Dermis microvascular lymphatic vessel endothelial cell (primary cell): Measurements from ENCODE around the gene TMEM50A. TPM values are rescaled to one million over a fixed set of nuclear protein-coding genes. Genes with fewer than 3 reads are reported as not detected.
A peak's percentile ranks its signal among the peaks of the same experiment; 100 is the strongest.
"Not testable (repeated sequence)": the region's sequence is repeated elsewhere in the genome, so short reads cannot be mapped to it uniquely, and the experiment has no call there.

ENCODE experiments used
- DNase-seq, 2 donors: peaks; one replicate each; pipeline versions ENCODE4 v3.0.0 to v3.0.0-alpha.2; 2010; ENCODE audit warnings: low read depth in 2 of 2
- total RNA-seq: library from RNA; depleted of rRNA; stranded (reverse); fragments of >200 nt; gene quantifications from 2 replicates; pipeline ENCODE4 v1.2.1, GENCODE V29; 2014

TMEM50A gene
- total RNA-seq, 1 donor from 2014 or later, result 202 TPM

- not testable (repeated sequence) for DNase-seq
Measured at GRCh38 chr1:25383875-25384274, 45.7 kb downstream of the TMEM50A start.

DNA sequence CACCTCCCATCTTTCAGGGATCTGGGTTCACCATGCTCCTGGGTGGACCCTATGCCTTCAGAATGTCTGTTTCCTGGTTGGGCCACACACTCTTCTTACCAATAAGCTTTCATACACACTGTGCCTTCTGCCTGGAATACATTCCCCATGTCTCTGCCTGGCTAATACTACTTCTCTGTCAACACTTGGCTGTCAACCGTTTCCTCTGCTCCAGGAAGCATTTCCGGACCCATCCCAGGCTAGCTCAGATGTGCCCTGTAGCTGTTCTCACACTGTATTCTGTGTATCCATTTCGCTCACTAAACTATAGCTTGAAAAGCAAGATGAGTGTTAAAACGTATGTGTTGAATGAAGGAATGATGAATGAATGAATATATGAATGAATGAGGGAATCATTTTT lies 49.0 kb downstream of the TMEM50A start:
- DNase-seq, result peak; percentile 48 to 53

DNA sequence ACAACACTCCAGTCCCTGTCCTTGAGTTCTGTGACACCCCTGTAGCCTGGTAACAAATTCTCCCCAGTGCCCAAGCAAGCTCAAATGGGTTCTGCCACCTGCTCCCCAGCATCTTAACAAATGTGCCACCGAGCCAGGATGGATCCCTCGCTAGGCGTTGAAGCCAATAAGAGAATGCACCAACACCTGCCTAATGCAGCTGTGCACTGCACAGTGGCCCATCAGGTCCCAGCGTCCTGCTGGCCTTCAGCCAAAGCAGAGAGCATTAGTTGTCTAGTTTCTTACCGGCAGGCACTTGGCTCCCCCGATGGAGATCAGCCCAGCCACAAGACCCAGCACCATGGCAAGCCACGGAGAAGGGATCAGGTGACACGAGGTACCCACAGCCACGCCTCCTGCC lies 50.6 kb downstream of the TMEM50A start:
- DNase-seq, result not testable (repeated sequence)

- DNase-seq, result not testable (repeated sequence)
Measured at GRCh38 chr1:25389721-25390120, 51.6 kb downstream of the TMEM50A start.

- no peak for DNase-seq
Measured at GRCh38 chr1:25392841-25393240, 54.7 kb downstream of the TMEM50A start.

DNA sequence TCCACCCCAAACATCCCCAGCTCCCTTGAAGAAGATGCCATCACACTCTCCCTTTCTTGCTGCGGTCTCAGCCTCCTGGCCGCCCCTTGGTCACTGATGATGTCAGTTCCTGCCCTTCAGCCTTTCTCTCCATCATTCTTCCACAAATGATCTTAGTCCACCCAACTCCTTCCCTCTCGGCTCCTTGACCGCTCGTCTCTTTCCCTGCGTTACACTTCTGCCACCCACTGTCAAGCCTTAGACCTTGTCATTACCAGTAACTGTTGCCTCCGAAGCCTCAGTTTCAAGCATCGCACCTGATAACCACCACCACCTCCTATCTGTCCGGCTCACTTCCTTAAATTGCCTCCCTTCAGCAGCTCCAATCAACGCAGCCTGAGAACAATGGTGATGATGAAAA lies 59.4 kb downstream of the TMEM50A start:
- DNase-seq, result not testable (repeated sequence)

DNA sequence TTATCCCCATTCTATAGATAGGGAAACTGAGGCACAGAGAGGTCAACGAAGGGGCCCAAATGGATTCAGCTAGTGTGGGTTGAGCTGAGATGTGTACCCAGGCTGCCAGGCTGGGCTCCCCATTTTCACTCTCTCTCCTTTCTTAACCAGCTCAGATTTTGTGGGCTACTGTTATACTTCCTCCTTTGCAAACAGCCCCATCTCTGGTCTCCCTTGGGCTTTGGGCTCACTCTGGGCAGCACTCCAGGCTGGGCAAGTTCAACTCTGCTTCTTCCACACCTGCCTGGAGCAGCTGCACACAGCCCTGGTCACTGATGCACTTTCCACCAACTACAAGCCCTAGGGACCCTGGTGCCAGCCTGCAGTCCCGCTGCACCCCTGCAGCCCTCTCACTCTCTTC lies 59.9 kb downstream of the TMEM50A start:
- DNase-seq, result not testable (repeated sequence)

GRCh38 chr1:25402947-25403803 lies 65.0 kb downstream of the TMEM50A start:
- DNase-seq, result not testable (repeated sequence)

DNA sequence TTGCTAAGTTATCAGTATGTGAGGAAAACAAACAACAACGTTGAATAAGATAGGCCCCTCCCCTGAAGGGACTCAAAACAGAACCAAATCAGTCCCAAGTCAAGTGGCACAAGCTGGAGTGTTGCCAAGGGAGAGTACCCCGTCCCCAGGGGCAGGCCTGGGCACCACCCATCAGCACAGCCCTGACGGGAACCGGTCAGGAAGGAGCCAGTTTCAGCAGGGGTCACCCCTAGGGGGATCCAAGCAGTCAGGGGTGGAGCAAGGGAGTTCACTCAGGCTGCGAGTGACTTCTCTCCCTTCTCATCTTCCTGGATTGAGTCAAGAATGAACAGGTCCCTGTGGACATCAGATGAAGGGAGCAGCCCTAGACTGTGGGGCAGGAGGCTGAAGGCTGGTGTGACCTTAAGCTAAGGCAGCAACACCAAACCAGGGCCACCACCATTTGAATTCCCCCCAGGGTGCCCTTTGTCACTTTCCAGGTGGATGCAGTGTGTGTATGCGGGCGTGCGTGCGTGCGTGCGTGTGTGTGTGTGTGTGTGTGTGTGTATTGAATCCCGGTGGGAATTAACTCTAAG lies 67.7 kb downstream of the TMEM50A start:
- DNase-seq, result not testable (repeated sequence)

DNA sequence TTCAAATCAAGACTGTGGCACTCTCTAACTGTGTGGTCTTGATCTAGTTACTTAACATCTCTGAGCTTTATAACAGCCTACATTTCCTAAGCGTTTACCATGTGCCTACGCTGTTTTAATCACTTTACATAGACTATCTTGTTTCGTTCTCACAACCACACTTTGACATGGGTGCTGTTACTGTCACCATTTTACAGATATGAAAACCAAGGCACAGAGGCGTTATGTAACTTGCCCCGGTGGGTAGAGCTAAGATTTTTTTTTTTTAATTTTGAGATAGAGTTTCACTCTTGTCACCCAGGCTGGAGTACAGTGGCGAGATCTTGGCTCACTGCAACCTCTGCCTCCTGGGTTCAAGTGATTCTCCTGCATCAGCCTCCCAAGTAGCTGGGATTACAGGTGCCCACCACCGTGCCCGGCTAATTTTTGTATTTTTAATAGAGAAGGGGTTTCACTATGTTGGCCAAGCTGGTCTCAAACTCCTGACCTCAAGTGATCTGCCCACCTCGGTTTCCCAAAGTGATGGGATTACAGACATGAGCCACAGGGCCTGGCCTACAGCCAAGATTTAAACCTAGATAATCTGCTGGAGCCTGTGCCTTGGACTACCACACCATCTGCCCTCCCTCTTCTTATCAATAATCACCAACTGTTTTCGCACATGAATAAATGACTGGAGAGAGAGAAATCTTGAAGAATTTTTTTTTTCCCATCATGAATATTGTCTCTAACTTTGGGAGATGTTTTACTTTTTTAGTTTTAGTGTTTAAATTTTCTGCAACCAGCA lies 71.7 kb downstream of the TMEM50A start:
- DNase-seq, result not testable (repeated sequence)

Other genes starting within 250 kb of the TMEM50A start
- 23.3 and 23.5 TPM in 2 replicates for gene SYF2, start 105.8 kb upstream of the TMEM50A start, total RNA-seq
- gene RSRP1, start 90.9 kb upstream of the TMEM50A start, total RNA-seq, result 96.4 and 135 TPM in 2 replicates
- gene RHD, start 65.8 kb upstream of the TMEM50A start, total RNA-seq, result 0.13 and 0.25 TPM in 2 replicates
- gene RHCE, start 82.5 kb downstream of the TMEM50A start, total RNA-seq, result 0.13 and 1.9 TPM in 2 replicates
- gene MACO1, start 92.6 kb downstream of the TMEM50A start, total RNA-seq, result 16.8 and 19.7 TPM in 2 replicates
- 16.2 and 16.6 TPM in 2 replicates for gene LDLRAP1, start 205.3 kb downstream of the TMEM50A start, total RNA-seq